Measurements from ENCODE around the gene TAF4B. TPM values are rescaled to one million over a fixed set of nuclear protein-coding genes. Genes with fewer than 3 reads are reported as not detected.

The TAF4B gene
- polyA plus RNA-seq, 1 donor from 2014 or later = 0.38 TPM

DNA sequence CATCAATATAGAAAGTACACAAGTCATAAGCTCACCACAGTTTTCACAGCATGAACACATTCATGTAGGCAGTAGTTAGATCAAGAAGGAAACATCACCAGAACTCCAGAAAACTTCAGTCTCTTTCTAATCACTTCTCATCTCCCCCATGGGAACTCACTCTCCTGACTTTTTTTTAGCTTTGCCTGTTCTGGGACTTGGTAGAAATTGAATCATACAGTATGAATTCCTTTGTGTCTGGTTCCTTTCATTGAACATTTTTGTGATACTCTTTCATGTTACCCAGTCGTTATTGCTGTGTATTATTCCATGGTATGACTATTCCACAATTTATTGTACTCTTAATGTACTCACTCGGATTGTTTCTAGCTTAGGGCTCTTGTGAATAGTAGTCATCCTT, 160.2 kb downstream of the TAF4B start:
- H3F3A ChIP-seq (ENCODE audit: insufficient read depth, low read length, poor library complexity, severe bottlenecking) = no peaks in the 10 kb centered on the region
- no peaks in the 10 kb centered on the region for H3K79me2 ChIP-seq (replicated peaks; ENCODE audit: insufficient read depth, low read length)
- H3K27ac ChIP-seq (ENCODE audit: low read length) = no peak overlapping the region
- no peaks in the 10 kb centered on the region for H4K20me1 ChIP-seq (ENCODE audit: insufficient read depth)
- no peaks in the 10 kb centered on the region for H3K9me2 ChIP-seq (ENCODE audit: insufficient read depth, low read length)
- no peaks in the 10 kb centered on the region for H3K9me3 ChIP-seq (ENCODE audit: low read length)
- H3K36me3 ChIP-seq (ENCODE audit: insufficient read depth, low read length) = no peaks in the 10 kb centered on the region
- no peaks in the 10 kb centered on the region for H3K27me3 ChIP-seq (ENCODE audit: insufficient read depth, low read depth, low read length)
- no peak overlapping the region for H3K4me2 ChIP-seq (ENCODE audit: low read length)
- H3K9ac ChIP-seq (ENCODE audit: low read length) = no peak overlapping the region
- TF ChIP-seq CTCF (IDR thresholded peaks at IDR 0.05; ENCODE audit: poor library complexity, severe bottlenecking) = no peak
- TF ChIP-seq RAD21 (conservative IDR thresholded peaks at IDR 0.05) = no peak
- no peak for TF ChIP-seq SMC3 (conservative IDR thresholded peaks at IDR 0.05; ENCODE audit: poor library complexity)
- no peak for TF ChIP-seq MXI1 (conservative IDR thresholded peaks at IDR 0.05; ENCODE audit: poor library complexity, severe bottlenecking)
- no peak for TF ChIP-seq TAF1 (IDR thresholded peaks at IDR 0.05; ENCODE audit: low read depth)
- no peak for TF ChIP-seq EP300 (conservative IDR thresholded peaks at IDR 0.05; ENCODE audit: poor library complexity, severe bottlenecking)
- no peak for TF ChIP-seq EZH2 (IDR thresholded peaks at IDR 0.05; ENCODE audit: borderline replicate concordance, insufficient read depth, low read length, poor library complexity, severe bottlenecking)
- TF ChIP-seq POLR2AphosphoS5 (IDR thresholded peaks at IDR 0.05) = no peak
- no peak for TF ChIP-seq REST (IDR thresholded peaks at IDR 0.05; ENCODE audit: borderline replicate concordance)
- H2AFZ ChIP-seq (ENCODE audit: low read depth, low read length) = no peak overlapping the region
- no peak overlapping the region for H3K4me3 ChIP-seq (ENCODE audit: low read length)

DNA sequence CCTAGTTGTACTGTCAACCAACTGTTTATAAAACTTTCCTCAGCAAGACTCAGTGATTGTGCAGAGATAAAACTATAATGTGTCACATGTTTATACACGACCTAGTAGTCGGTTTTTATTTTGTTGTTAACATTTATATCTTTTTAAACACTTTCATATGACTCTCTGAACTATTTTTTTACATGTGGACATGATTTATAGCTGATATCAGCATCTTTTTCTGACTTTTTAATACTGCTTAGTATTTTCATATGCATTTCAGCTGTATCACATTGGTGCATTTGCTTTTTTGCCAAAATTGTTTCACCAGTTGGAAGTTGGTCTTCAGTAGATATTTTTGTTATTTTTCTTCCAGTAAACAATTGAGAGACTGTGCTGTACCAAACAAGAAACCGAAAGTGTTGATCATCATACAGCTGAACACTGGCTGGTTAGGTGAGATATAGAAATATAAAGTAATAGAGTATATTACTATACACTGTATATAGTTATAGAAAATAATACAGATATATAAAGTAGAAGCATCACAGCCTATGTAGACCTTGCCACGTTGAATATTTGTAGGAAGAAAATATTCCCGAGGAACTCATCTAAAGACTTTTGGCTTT, 167.9 kb downstream of the TAF4B start:
- no peak overlapping the region for H3K9ac ChIP-seq (ENCODE audit: low read length)
- no peak overlapping the region for H3K4me3 ChIP-seq (ENCODE audit: low read length)
- H3K9me3 ChIP-seq (ENCODE audit: low read length) = no peaks in the 10 kb centered on the region
- H3K27me3 ChIP-seq (ENCODE audit: insufficient read depth, low read depth, low read length) = no peaks in the 10 kb centered on the region
- no peaks in the 10 kb centered on the region for H3K9me2 ChIP-seq (ENCODE audit: insufficient read depth, low read length)
- no peaks in the 10 kb centered on the region for H4K20me1 ChIP-seq (ENCODE audit: insufficient read depth)
- H3K27ac ChIP-seq (ENCODE audit: low read length) = no peak overlapping the region
- H3K4me2 ChIP-seq (ENCODE audit: low read length) = no peak overlapping the region
- H3K79me2 ChIP-seq (replicated peaks; ENCODE audit: insufficient read depth, low read length) = no peaks in the 10 kb centered on the region
- H3F3A ChIP-seq (ENCODE audit: insufficient read depth, low read length, poor library complexity, severe bottlenecking) = no peaks in the 10 kb centered on the region
- TF ChIP-seq SMC3 (conservative IDR thresholded peaks at IDR 0.05; ENCODE audit: poor library complexity) (no peak), REST (IDR thresholded peaks at IDR 0.05; ENCODE audit: borderline replicate concordance) (no peak), EP300 (conservative IDR thresholded peaks at IDR 0.05; ENCODE audit: poor library complexity, severe bottlenecking) (no peak)
- H3K36me3 ChIP-seq (ENCODE audit: insufficient read depth, low read length) = no peaks in the 10 kb centered on the region
- no peak overlapping the region for H2AFZ ChIP-seq (ENCODE audit: low read depth, low read length)
